Left cardiac atrium (tissue), 4 donors: ENCODE measurements around the gene SHISA9. TPM values are rescaled to one million over a fixed set of nuclear protein-coding genes. Genes with fewer than 3 reads are reported as not detected.
"Not testable (repeated sequence)": the region's sequence is repeated elsewhere in the genome, so short reads cannot be mapped to it uniquely, and the experiment has no call there.

ENCODE experiments used
- ATAC-seq, 2 donors: fragments of 200-7000 bp; cut with Tn5 transposase; one replicate each; pipeline ENCODE4 v1.9.1; 2020; ENCODE audit warnings: mild to moderate bottlenecking in 2 of 2, moderate library complexity in 2 of 2
- DNase-seq: peaks from one replicate; pipeline ENCODE4 v3.0.0-alpha.2; 2020
- intact Hi-C, 2 donors: fragments of 100-400 bp; cut with DNase I; formaldehyde crosslinking; loops; one replicate each; pipeline versions ENCODE4 v1.14.1 to v1.15.1; 2022 to 2023
- long read RNA-seq: library from polyadenylated mRNA; unstranded; transcript quantifications from one replicate; pipeline ENCODE4 v2.0.0, GENCODE V29; 2021
- total RNA-seq, 2 donors: library from RNA; stranded (reverse); fragmentation: NEBNext Ultra II Directional; extraction: Animal tissue kit (Norgen Biotek cat#: 25700); gene quantifications; one replicate each; pipeline ENCODE4 v1.2.1, GENCODE V29; 2021
- donor health status: DM: no; HTN: yes; CAD: no.
- donor health status: DM: no; HTN: yes; CAD: no; lungs with severe emphysema.
- donor health status: DM: yes; HTN: yes; CAD: no.
- donor health status: Dilated cardiomyopathy.

Gene SHISA9
- under 1 TPM; 0.31 to 0.44 TPM for total RNA-seq
- long read RNA-seq = 0 reads

DNA sequence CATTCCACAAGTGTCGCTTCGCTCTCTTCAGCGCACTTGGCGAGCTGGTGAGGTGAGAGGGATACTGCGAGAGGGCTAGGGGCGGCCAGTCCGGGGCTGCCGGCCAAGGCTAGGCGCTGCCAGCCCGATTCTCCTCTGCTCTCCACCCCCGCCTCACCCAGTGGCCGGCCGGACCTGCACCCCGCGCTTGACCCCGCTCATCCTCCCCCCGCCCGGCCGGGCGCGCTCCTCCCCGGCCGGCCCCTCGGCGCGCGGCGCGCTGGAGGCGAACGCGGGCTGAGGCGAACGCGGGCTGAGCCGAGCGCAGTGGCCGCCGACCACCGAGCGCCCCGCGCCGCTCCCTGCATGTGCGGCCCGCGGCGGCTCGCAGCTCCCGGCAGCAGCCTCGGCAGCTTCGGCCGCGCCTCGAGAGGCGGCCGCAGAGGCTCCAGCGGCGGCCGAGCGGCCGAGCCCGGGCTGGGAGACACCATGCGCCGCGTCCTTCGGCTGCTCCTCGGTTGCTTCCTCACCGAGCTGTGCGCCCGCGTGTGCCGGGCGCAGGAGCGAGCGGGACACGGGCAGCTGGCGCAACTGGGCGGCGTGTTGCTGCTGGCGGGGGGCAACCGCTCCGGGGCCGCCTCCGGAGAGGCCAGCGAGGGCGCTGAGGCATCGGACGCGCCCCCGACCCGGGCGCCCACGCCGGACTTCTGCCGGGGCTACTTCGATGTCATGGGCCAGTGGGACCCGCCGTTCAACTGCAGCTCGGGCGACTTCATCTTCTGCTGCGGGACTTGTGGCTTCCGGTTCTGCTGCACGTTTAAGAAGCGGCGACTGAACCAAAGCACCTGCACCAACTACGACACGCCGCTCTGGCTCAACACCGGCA, at the start of gene SHISA9:
Gene SHISA9 (plus strand): TSS at position 2 of the 865 bp plus-strand sequence.
- DNase-seq (no peak), ATAC-seq (no peak)
- intact Hi-C loops = no loop called here

DNA sequence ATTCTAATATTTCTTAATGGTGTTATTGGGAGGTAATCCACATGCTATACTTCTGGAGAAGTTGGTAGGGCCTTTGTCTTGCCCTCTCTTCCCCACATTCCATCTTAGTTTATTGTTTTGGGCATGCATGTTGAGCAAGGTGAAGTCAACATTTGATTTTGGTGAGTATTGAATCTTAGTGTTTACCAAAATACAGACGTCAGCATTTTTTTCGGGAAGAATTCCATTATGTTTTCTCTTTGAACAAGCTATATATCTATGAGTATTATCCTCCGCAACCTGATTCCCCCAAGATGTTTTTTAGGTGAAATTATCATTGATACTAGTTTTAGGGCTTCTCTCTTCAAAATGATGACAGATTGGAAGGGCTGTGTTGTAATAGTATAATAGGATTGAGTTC, 47.4 kb upstream of the SHISA9 start:
- ATAC-seq (no peak), DNase-seq (no peak)
- intact Hi-C loops = no loop called here

DNA sequence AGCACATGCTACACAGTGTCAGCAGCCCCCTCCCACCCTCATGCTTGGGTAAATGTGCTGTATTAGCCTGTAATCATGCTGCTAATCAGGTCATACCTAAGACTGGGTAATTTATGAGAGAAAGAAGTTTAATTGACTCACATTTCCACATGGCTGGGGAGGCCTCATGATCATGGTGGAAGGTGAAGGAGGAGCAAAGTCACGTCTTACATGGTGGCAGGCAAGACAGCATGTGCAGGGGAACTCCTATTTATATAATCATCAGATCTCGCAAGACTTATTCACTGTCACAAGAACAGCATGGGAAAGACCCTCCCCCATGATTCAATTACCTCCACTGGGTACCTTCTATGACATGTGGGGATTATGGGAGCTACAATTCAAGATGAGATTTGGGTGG, 44.0 kb upstream of the SHISA9 start:
- ATAC-seq, intact Hi-C loops: not testable (repeated sequence)

DNA sequence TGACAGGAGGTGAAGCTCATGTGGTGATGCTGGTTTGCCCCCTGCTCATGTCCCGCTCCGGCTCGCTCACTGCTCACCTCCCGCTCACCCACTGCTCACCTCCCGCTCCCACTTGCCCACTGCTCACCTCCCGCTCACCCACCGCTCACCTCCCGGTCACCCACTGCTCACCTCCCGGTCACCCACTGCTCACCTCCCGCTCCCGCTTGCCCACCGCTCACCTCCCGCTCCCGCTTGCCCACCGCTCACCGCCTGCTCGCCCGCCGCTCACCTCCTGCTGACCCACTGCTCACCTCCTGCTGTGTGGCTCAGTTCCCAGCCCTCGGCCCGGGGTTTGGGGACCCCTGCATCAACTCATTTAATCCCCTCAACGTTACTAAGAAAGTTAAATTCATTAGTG, 39.1 kb upstream of the SHISA9 start:
- intact Hi-C loops = no loop called here
- ATAC-seq (no peak), DNase-seq (no peak)

More for the DNA sequence above, 44.0 kb upstream of the SHISA9 start:
- not testable (repeated sequence) for DNase-seq

DNA sequence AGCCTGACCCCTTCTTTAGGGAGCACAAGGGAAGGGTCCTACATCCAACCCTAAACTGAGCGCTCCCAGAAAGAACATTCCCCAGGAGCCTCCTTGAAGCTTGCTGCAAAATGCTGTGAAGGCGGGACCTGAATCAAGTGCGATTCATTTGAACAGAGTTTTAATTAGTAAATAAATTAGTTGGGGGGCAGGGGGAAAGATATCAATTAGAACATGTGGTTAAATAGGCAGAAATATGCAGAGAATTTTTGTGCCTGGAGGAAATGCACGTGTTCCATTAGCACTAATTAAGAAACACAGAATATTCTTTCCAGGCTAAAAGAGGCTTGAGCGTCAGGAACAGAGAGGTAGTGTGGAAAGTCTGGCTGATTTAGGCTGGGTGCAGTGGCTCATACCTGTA, 38.5 kb upstream of the SHISA9 start:
- ATAC-seq (no peak), DNase-seq (no peak)
- intact Hi-C loops = no loop called here

DNA sequence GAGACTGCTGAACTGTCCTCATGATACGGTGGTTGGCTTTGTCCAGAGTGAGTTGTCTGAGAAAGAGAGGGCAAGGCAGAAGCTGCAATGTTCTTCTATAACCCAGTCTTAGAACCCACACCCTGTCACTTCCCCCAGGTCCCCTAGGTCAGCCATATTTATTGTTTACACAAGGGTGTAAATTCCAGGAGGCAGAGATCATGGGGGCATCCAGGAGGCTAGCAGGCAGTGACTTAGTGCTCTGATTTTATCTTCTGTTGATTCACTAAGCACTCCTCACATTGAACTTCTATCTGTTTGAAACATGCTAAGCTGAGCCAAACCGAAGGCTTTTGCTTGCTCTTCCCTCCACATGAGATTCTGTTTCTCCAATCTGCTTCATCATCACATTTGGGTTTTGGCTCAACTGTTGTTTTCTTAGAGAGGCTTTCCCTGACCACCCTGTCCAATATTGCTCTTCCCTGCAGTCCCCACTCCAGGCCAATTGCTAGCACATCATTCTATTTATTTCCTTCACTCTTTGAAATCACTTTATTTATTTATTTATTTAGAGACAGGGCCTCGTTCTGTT, 34.3 kb upstream of the SHISA9 start:
- DNase-seq (no peak), ATAC-seq (no peak)
- intact Hi-C loops = no loop called here

DNA sequence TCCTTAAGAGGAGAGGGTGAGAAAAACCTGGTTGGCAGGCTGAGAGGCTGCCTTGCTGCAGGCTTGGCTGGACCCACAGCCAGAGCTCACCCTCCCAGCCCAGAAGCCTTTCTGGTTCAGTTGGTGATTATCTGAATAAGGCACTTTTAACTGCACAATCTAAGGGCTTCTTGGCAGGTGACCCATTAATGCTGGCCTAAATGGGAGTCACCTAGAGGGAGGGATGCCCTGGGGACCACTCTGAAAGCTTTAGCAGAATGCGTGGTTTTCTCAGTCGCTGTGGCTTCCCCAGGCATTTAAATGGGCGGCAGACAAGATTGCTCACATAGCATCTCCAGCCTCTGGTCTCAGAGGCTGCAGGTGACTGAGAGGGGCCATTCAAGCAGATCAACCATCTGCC, 33.2 kb upstream of the SHISA9 start:
- ATAC-seq = no peak
- no peak for DNase-seq
- intact Hi-C loops = no loop called here

DNA sequence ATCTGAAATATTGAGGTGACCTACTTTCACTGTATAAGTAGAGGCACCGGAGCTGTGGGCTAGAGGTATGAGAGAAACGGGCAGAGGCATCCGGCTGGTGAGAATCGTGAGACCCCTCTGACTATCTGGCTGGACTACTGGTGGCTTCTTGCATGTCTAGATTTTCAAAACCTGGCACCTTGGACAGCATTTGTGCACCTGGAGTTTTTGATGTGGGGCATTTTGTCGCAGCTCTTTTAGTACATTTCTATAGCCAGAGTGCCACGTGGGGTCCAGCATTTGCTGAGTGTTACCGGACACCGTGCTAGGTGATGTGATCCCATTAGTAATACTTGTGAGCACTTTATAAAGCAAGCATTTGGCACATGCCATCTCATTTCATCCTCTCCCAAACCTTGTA, 32.6 kb upstream of the SHISA9 start:
- DNase-seq = no peak
- no peak for ATAC-seq
- intact Hi-C loops = no loop called here

DNA sequence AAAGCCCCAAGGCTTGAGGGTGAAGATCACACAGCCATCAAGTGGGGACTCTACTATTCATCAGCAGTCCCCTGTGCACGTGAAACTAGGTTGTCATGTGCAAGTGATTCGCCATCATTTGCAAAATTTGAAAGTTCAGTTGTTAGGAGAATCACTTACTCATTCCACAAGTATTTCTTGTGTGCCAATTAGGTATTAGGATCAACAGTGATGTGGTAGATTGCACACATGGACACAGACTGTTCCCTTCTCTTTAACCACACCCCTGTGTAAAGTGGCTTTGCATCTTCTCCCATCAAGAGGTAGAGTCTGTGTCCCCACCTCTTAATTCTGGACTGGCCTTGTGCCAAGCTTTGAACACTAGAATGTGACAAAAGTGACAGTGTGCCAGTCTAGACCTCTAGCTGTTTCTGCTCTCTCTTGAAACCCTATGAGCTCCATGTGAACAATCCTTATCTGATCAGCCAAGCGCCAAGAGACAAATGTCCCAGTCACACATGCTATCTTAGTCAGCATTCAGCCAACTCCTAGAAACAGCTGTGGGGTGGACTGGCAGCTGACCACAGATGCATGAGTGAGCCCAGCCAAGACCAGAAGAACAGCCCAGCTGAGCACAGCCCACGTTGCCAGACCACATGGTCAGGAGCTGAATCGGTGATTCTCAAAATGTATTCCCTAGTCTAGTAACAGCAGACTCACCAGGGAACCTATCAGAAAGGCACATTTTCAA, 31.5 kb upstream of the SHISA9 start:
- intact Hi-C loops = no loop called here
- no peak for ATAC-seq

DNA sequence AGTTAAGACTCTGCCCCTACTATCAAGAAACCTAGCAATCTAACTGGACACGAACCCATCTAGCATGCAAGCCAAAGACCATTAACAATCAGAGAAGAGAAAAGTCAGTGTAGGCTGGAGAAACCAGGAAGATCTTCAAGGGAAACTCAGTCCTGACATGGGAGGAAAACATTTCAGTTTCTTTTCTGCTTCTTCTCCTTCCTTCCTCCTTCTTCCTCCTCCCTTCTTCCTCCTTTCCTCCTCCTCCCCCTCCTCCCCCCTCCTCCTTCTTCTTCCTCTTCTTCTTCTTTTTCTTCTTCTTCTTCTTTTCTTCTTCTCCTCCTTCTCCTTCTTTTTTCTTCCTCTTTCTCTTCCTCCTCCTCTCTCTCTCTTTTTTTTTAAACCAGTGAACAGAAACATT, 29.6 kb upstream of the SHISA9 start:
- DNase-seq (no peak), ATAC-seq (no peak)
- intact Hi-C loops = no loop called here

More for the DNA sequence above, 31.5 kb upstream of the SHISA9 start:
- DNase-seq = no peak

DNA sequence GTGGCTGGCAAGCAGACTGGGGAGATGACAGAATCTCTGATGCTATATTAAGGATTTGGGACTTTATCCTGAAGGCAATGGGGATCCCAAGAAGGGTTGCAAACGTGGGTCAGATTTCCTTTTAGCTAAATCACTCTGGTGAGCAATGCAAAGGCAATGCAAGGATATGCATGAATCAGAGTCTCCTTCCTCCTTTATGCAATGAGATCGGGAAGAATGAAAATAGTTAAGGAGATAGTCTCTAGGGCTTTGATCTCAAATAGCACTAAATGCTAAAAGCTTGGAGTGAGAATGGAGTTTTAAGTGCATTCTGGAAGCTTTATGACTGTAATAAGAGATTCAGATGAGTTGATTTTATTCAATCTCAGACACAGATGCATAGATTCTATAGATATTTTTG, 27.2 kb upstream of the SHISA9 start:
- no peak for ATAC-seq
- intact Hi-C loops = no loop called here
- DNase-seq = no peak

DNA sequence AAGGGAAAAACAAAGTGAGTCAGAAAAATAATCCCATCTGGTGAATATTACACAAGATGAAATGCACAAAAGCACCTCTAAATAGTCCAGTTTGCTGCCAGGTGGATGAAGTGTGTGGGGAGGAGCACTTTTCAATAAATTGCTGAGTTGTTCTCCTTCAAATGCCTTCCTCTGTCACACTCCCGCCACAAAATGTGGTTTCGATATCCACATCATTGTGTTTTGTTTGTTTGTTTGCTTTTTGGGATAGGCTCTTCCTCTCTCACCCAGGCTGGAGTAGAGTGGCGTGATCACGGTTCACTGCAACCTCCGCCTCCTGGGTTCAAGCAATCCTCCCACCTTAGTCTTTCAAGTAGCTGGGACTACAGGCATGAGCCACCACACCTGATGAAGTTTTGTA, 24.6 kb upstream of the SHISA9 start:
- intact Hi-C loops = no loop called here
- DNase-seq (no peak), ATAC-seq (no peak)

DNA sequence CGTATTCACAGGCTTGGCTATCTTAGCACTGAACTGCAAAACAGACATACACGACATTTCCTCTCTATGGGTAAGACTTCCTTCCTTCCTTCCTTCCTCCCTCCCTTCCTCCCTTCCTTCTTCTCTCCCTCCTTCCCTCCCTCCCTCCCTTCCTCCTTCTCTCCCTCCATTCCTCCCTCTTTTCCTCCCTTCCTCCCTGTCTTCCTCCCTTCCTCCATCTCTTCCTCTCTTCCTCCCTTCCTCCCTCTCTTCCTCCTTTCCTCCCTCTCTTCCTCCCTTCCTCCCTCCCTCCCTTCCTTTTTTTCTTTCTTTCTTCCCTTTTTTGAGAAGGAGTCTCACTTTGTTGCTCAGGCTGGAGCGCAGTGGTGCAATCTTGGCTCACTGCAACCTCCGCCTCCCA, 22.4 kb upstream of the SHISA9 start:
- intact Hi-C loops = no loop called here
- ATAC-seq (no peak), DNase-seq (no peak)

DNA sequence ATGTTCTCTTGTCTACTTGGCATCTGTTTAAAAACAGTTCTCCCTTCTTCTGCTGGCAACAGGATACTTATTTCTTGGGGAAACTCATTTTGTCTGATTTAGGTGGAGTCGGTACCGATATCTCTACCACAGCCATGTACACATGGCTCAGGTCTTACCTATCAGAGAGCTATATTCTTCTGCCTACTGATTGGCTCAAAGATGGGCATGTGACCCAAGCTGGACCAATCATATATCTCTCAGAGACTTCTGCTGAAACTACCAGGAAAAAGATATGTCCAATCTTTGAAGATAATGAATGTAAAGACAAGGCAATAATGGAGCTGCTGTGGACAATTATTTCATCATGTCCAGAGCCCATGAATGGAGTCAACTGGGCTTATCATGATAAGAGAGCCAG, 21.6 kb upstream of the SHISA9 start:
- DNase-seq = no peak
- no peak for ATAC-seq
- intact Hi-C loops = no loop called here

DNA sequence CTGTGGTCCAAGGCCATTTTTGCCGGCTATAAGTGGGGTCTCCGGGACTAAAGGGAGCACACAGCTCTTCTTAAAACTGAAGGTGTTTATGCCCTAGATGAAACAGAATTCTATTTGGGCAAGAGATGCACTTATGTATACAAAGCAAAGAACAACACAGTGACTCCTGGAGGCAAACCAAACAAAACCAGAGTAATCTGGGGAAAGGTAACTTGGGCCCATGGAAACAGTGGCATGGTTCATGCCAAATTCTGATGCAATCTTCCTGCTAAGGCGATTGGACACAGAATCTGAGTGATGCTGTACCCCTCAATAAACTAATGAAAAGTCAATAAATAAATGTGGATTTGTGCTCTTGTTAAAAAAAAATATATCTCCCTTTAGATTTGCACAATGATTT, 20.2 kb upstream of the SHISA9 start:
- intact Hi-C loops = no loop called here
- no peak for DNase-seq
- ATAC-seq = no peak

DNA sequence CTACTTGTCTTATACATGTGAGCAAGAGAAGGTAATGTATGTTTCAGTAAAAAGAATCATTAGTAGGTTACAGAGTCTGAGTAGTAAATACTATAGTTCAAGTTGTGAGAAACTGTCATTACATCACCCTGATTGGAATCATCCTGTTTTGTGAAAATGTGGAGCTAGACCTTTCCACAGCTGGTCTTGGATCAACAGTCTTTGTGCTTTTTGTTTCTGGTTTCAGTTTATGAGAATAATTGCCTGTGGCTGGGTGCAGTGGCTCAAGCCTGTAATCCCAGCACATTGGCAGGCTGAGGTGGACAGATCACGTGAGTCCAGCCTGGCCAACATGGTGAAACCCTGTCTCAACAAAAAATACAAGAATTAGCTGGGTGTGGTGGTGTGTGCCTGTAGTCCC, 19.7 kb upstream of the SHISA9 start:
- ATAC-seq (no peak), DNase-seq (no peak)
- intact Hi-C loops = no loop called here

DNA sequence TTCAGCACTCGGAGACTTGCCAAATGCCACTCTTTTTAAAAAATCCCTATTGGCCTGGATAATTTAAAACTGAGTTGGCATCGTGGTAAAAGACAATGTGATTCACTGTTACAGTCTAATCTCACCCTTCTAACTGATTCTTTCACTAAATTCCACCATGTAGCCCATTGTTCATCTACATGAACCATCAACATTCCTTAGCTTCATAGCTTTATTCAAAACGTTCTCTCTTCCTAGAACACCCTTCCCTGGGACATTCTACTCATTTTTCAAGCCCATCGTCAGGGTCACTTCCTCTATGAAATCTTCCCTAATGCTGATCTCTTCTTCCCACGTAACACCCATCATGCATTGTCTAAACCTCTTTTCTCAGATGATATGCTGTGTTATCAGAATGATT, 15.7 kb upstream of the SHISA9 start:
- intact Hi-C loops = no loop called here
- DNase-seq = no peak
- ATAC-seq = no peak

DNA sequence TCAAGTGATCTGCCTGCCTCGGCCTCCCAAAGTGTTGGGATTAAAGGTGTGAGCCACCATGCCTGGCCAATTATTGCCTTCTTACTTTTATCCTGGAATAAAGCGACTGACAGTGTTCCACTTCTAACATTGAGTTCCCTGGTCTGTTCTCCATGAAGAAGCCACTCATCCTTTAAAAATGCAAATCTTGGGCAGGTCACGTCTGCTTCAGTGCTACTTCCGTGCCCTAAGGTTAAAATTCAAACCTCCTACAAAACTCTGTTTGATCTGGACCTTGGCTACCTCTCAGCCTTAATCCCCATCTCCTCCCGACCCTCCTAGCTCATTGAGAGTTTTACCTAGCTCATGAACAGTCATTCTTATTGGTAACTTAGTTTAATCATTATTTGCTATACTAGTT, 9.6 kb upstream of the SHISA9 start:
- DNase-seq (no peak), ATAC-seq (no peak)
- intact Hi-C loops = no loop called here

DNA sequence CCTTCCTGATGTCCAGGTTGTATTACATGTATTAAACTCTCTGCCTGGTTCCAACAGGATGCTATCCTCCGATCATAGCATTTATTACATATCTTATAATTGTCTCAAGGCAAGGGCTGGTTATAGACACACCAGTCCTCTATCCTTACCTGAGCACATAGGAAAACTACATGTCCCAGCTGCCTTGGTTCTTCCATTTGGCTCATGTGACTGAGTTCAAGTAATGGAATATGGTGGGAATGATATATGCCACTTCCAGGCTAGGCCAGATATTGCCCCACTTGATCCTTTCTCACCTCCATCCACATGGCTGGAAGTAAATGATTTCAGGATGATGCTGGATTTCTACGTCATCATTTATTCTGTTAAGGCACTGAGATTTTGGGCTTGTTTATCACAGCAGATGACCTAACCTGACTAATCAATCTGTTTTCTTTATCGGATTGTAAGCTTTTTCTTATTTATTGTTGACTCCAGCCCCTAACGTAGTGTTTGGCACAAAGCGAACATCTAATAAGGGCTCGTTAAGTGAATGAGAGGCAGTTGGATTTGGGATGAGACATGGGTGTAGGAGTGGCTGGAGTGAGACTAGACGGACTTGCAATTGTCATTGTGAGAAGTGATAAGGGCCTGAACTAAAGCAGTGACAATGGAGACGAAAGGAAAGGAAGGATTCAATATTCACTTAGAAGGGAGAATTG, 8.2 kb upstream of the SHISA9 start:
- intact Hi-C loops = no loop called here
- ATAC-seq = no peak
- DNase-seq = no peak

DNA sequence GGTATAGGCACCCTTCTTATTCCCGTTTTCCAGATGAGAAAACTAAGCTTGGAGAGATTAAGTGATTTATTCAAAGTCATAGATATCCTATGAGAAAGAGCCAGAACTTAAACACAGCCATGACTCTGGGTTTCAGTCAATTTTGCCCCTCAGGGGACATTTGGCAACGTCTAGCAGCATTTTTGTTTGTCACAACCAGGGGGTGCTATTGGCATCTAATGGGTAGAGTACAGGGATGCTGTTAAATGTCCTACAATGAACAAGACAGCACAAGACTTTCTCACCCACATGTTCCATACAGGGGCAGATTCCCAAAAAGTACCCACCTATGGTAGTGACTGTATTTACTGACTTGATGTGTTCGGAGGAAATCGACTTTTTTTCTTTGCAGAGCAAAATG, 4.8 kb upstream of the SHISA9 start:
- intact Hi-C loops = no loop called here
- DNase-seq = no peak
- no peak for ATAC-seq
